Suppressor macrophage (primary cell): ENCODE results near the gene STIL.
"Not testable (repeated sequence)": the region's sequence is repeated elsewhere in the genome, so short reads cannot be mapped to it uniquely, and the experiment has no call there.

Experiments used
- DNase-seq, 4 experiments: peaks; one replicate each; pipeline ENCODE4 v3.0.0-alpha.2; 2020 to 2022

STIL gene

DNA sequence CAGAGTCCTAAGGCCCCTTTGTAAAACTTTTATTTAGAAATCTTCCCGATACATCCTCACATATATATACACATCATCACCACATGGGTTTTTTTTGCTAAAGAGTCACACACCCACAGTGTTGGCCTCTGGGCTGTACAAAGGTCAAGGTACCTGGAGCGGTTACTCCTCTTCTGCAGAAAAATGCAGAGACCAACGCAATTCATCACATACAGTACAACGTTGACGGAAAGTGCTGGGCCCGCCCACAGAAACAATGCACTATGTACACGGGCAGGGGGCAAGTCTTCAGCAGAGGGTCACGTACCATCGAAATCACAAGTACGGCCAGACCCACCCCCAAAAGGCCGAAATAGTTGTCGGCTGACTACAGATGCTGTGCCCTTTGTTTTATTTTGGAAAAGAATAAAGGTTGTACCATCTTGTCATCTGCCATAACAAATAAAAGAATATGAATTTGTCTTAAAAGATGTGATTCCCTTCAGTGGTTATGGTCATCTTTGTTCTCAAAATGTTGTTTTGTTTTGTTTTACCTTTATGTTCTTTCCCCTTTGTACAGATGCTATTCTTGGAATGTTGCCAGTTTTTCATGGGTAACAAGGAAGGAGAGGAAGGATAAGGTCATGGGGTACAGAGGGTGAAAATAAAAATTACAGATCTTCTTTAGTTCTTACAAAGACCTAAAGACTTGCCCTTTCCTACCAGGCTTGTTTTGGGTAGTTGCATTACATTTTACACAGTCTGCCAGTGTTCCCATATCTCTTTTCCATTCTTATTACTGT lies 97.5 kb downstream of the STIL start:
- no peak for DNase-seq

DNA sequence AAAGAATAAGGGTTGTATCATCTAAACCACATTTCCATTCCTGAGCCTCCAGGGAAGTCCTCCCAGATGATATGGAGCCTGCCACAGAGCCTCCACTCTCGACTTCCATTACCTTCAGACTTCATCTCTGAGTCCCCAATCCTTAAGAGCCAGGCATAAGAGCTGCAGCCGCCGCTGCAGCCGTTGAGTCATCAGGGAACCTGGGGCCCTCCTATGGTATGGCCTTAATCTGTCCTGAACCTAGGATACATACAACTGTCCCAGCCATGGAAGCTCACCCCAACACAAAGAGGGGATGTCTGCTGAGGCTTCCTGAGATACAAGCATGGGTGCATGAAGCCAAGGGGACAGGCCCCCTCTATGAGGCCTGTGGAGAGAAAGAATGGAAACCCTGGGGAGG lies 98.2 kb downstream of the STIL start:
- DNase-seq: no peak

DNA sequence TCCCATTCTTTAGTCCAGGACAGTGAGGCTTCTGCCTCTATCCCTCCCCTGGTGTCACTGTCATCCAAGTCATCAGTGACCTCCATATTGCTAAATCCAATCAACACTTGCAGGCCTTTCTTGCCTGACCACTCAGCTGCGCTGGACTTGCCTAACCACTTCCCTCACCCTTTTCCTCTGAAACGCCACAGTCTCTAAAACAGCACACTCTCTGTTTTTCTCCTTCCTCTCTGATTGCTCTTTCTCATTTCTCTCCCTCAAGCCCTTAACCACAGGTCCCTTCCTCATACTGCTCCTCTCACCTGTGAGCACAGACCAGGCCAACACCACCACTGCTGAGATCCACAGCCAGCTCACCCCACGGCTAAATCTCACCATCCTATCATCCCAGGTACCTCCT lies 99.4 kb downstream of the STIL start:
- peak; percentile 43 to 72 (median 57) for DNase-seq

DNA sequence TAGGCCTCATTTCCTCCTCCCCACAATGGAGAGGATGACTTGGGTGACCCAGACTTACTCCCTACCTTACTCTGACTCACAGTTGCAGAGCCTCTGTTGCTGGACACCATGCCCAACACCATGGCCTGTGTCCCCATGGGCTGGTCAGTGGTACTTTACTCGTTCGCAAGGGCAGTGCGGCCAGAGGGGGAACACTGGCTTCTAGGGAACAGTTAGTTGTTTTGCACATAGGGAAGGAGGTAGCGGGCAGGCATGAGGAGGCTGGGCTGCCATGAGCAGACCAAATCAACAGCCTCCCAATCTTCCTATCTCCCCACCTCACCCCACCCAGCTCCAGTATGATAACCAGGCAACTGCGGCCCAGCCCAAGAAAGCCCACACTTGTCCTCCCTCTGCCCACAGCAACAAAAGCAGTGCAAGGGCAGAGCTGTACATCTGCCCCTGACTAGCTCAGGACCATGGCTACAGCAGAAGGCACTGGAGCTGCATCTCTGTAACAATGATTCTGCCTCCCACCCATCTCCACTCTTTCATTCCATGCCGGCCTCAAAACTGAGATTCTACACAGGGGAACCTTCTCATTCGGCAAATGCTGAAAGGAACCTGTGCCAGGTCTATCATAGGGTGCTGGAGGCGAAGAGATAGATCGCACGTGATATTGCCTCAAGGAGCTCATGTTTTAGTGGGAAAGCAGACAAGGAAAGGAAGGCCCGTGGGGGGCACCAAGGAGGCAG lies 100.5 kb downstream of the STIL start:
- no peak for DNase-seq

DNA sequence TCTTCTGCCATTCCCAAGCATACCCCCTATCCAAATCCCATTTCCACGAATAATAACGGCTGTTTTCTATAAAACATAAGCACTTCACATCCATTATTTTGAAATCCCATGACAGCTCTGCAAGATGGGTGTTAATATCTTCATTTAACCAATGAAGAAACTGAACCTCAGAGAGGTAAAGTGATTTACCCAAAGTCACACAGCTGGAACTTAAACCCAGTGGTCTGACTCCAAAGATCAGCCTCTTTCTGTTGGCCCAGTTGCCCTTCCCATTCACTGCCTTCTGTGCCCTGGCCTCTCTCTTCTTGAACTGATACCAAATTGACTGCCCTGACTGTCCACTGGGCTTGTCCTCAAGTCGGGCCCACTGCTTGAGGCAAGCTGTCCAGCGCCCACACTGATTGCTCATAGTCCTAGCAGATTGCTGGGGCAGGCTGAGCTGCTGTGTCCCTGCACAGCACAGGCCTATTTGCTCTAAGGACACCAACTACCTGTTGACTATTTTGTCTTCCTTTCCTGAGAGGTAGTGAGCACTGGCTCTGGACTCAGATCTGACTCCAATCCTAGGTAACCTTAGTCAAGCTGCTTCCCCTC lies 101.2 kb downstream of the STIL start:
- DNase-seq: no peak

DNA sequence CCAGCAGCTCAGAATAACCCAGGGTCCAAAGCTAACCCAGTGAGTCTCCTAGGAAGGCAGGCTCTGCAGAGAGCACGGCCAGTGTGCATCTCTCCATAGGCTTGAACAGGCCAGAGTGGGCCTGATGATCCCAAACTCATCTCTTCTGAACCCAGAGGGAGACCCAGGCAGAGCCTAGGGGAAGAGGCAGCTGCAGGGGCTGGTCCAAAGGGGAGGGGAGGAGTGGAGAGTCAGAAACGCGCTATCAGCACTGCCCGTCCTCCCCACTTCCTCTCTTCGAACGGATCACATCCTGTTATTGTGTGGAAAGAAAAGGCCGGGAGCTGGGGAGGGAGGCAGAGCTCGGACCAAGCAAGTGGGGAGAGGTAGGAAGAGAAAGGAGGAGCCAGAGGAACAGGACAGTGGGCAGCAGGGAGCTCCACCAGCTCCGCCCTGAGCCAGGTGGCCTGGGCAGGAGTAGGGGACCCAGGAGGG lies 102.1 kb downstream of the STIL start:
- DNase-seq: peak; percentile 76 to 87 (median 82)

DNA sequence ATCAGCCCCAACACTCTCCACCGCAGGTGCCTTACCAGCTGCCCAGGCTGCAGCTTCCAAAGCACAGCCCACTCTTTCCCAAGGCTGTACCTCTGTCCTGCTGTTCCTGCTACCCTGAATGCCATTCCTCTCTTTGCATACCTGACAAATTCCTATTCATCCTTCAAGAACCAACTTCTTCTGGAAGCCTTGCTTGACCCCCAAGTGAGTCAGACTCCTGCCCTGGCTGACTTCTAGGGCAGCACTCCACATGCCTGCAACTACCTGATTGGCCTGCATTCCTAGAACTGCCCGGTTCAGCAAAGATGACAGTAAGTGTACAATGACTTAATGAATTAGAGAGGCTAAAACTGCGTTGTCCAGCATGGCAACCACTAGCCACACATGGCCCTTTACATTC lies 103.3 kb downstream of the STIL start:
- no peak for DNase-seq

DNA sequence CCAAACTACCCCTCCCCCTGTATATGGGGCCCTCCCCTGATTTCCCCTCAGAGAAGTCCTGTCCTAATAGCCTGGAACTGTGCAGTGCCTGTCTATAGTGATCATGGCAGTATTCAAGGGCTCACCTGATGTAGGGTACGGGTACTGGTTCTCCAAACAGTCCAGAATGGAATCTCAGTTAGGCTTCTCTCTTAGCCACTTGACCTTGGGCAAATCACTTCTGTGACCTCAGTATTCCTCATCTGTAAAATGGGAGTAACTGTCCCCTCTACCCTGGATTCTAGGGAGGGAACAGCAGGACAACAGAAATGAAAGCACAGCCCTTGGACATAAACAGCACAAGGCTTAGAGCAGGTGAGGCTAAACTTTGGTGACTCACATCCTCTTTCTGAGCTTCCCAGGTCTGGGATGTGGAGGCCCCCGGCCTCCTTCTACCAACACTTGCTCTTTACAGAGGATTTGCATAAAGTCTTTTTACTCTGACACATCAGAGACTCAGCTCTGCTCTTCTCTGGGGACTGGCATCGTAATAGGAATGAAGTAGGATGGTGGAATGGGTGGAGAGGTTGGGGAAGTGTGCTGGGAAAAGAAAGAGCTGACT lies 104.1 kb downstream of the STIL start:
- DNase-seq: no peak

DNA sequence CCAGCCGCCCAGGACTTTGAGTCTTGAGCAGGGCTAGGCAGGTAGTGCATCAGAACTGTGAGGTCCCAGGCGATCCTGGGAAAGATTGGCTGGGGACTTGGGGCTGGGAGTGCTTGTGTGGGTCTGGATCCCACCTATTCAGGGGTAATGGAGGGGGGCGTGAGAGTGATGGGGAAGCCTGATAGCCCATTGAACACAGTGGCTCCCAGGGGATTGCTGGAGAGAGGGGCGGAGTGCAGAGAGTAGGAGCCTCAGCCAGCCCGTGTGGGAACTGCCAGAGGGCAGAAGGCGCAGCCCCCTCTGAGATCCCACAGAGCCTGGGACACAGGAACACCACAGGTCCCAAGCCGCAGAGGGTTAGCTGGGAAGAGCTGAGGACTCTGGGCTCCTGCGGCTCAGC lies 104.9 kb downstream of the STIL start:
- DNase-seq: no peak

DNA sequence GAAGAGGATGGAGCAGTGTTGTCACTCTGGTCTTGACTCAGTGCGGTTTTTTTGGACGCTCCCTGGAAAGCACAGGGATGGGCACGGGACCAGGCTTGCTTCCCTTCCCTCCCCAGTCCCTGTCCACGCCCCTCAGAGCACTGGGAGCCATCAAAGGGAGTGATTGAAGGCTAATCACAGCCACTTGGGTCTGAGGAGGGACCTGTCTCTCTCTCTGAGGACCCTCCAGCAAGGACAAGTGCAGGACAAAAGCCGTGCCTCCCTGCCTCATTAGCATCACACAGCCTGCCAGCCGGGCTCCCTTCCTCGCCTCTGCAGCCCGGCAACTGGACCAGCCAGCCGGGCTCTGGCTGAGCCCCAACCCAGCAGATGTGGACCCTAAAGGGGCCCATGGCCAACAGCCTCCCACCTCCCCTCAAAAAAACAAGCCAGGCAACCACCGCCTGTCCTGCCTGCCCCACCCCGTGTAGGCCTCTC lies 105.5 kb downstream of the STIL start:
- no peak for DNase-seq

DNA sequence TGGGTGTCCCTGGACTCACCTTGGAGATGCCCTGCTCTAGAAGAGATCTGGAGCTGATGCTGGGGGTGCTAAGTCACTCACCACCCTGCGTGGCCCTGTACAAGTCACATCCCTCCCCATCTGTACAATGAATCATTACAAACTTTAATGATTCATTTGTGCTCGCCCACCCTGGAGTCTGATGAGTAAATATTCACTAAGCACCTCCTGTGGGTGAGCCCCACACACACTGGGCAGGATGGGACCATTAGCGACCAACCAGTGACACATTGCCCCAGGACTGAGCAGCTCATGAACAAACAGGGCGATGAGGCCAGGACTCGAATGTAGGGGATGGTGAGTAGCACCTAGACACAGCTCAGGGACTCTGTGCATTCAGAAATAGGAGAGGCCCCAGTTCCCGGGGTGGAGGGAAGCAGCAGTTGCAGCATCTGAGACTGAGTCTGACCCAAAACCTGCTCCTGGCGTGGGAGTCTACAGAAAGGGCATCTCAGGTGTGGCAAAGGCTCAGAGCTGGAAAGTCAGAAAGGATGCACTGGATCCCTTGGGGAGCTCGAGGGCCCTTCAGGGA lies 106.1 kb downstream of the STIL start:
- DNase-seq: no peak

DNA sequence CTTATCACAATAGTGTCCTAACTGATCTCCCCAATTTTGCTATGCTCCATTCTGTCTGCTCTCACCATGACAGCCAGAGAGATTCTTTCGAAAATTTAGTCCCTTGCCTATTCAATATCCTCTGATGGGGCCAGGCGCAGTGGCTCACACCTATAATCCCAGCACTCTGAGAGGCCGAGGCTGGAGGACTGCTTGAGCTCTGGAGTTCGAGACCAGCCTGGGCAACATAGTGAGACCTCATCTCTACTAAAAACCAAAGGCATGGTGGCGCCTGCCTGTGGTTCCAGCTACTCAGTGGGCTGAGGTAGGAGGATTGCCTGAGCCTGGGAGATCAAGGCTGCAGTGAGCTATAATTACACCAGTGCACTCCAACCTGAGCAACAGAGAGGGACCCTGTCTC lies 108.0 kb downstream of the STIL start:
- DNase-seq: no peak

DNA sequence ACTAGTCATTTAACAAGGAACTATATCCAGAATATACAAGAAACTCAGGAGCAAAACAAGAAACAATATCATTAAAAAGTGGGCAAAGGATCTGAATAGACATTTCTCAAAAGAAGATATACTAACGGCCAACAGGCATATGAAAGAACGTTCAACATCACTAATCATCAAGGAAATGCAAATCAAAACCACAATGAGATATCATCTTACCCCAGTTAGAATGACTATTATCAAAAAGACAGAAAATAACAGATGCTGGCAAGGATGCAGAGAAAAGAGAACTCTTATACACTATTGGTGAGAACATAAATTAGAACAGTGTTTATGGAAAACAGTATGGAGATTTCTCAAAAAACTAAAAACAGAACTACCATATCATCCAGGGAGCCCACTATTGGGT lies 110.4 kb downstream of the STIL start:
- not testable (repeated sequence) for DNase-seq

DNA sequence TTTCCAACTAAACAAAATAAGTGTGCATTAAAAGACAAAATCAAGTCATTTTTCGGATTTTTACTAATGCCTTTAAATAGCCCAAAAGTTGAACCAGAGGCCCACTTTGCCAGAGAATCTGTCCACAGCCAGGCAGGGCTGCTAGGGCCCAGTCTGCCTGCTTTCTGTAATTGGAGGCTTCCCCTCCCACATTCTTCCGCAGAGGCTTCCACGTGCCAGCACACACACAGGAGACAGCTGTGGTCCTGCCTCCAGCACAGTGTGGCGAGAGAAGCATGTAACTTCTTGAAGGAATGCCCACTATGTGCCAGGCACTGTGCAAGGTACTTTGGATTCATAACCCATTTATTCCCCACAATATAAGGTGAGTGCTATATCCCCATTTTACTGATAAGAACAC lies 112.8 kb downstream of the STIL start:
- DNase-seq: peak in 1 of 4 experiments; percentile 29
